ENCODE results near the gene PRR3. TPM values are rescaled to one million over a fixed set of nuclear protein-coding genes. Genes with fewer than 3 reads are reported as not detected.

Gene PRR3
- 10 to 100 TPM in 6 of 7 donors, 1 to 10 TPM in 1; 8.6 to 35.0 (median 20.9) TPM for total RNA-seq
- 10 to 100 TPM; 19.0 to 29.6 TPM for polyA plus RNA-seq
- long read RNA-seq, donor 1, transcript PRR3-201 (3 exons, 1,797 nt): major isoform, 8 of 32 reads
- long read RNA-seq, donor 1, partial matches to known transcripts: 0 of 32 reads
- long read RNA-seq, donor 1, other reads (novel, unspliced or antisense): 19 of 32 reads
- long read RNA-seq, donor 2, partial matches to known transcripts: 0 of 7 reads
- long read RNA-seq, donor 2, other reads (novel, unspliced or antisense): 0 of 7 reads
- long read RNA-seq, donor 3, transcript PRR3-201 (3 exons, 1,797 nt): major isoform, 6 of 13 reads
- long read RNA-seq, donor 3, partial matches to known transcripts: 1 of 13 reads
- long read RNA-seq, donor 3, other reads (novel, unspliced or antisense): 0 of 13 reads

DNA sequence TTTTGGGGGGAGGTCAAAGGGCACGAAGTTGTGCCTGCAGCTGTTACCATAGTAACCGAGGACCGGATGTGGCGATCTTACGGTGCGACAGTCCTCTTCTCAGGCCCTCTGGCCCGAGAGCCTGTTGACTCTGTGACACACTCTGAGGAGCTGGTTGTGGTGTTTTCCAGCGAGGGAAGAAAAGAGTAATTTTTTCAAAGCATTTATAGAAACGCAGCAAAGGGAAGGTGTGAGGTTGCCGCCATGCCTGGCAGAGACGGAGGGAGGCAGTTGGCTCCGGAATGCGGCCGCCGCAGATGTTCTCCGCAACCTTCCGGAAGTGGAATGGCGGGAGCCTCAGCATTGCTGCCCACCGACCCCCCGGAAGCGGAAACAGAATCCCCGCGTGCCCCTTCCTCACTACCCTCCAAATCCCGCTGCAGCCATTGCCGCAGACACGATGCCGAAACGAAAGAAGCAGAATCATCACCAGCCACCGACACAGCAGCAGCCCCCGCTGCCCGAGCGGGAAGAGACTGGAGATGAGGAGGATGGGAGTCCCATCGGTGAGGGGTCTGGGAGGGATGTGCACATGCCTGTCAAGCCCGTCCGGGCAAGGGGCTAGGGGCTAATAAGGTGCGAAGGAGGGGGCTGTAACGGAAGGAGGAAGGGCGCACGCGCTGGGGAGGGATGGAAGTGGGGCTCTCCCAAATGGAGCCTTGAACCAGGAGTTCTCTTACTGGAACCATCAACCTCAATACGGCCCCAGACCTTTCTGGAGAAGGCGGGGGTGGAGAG is at the start of gene PRR3:
Gene PRR3 (plus strand): TSS at position 390 of the 777 bp plus-strand sequence. CDS start 50 bp downstream, at position 440.
- intact Hi-C loops (cut with DNase I): no loop called here
- H3K27me3 ChIP-seq: no peaks in the 10 kb centered on the region
- H3K27ac ChIP-seq: peak within 1 kb of the TSS; percentile 93 to 98
- peak; percentile 87 to 93 (median 90) for DNase-seq
- peaks cover 7% of the 10 kb centered on the region for H3K4me1 ChIP-seq (ENCODE audit: insufficient read depth)
- H3K36me3 ChIP-seq: no peaks in the 10 kb centered on the region
- TF ChIP-seq CTCF (IDR thresholded peaks at IDR 0.05) (peak in 1 of 3 donors; percentile 3), POLR2A (IDR thresholded peaks at IDR 0.05) (peak; percentile 62), EP300 (IDR thresholded peaks at IDR 0.05) (no peak)
- peak within 1 kb of the TSS; percentile 66 for H3K4me3 ChIP-seq
- whole genome bisulfite sequencing, 3 donors: 0 to 1% (median 0%) methylated on average over 42 of the region's 42 CpGs
- H3K9me3 ChIP-seq: no peaks in the 10 kb centered on the region

DNA sequence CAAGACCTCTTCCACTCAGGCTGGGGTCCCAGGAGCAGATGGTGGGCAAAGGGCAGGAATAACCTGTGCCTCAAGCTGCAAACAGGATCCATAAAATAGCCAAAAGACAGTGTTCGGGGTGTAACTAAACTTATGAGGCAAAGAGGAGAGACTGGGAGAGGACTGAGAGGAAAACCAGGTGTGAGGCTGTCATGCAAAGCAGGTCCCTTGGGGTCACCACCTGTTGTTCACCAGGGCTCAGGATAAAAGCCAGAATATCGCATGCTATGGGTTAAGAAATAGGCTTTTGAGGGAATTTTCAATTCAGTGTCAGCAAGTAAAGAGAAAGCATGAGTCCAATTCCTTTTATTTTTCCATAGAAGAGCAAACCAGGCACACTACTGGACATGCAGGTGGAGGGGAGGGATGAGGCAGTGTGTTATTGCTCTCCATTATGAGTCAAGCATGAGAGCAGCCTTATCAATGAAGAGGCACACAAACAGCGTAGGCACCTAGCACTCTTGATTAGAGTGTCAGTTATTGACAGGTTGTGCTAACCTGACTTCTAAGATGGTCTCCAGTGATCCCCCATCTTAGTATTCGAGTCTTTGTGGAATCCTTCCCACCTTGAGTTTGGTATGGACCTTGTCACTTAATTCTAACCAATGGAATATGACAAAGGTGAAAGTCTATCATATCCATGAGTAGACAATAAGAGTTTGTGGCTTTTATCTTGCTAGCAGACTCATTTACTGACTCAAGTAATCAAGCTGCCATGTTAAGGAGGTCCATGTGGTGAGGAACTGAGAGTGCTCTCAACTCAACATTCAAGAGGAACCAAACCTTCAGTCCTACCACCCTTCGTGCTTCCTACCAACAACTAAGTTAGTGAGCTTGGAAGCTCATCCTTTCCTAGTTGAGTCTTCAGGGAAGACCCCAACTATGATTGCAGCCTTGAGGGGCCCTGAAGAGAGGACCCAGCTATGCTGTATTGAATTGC is 49.0 kb upstream of the PRR3 start:
- no peak overlapping the region for H3K27ac ChIP-seq
- intact Hi-C loops (cut with DNase I): no loop called here
- no peak for TF ChIP-seq EP300 (IDR thresholded peaks at IDR 0.05)
- no peak for TF ChIP-seq POLR2A (IDR thresholded peaks at IDR 0.05)
- TF ChIP-seq CTCF (IDR thresholded peaks at IDR 0.05): no peak
- no peaks in the 10 kb centered on the region for H3K36me3 ChIP-seq
- WGBS, 3 donors: 83 to 85% (median 85%) methylated on average over 5 of the region's 5 CpGs
- DNase-seq: no peak
- no peak overlapping the region for H3K4me3 ChIP-seq
- H3K9me3 ChIP-seq: no peaks in the 10 kb centered on the region
- no peaks in the 10 kb centered on the region for H3K27me3 ChIP-seq
- H3K4me1 ChIP-seq (ENCODE audit: insufficient read depth): no peaks in the 10 kb centered on the region

GRCh38 chr6:30508890-30509736 is 48.0 kb upstream of the PRR3 start:
- no peak for DNase-seq
- no peak for TF ChIP-seq POLR2A (IDR thresholded peaks at IDR 0.05)
- no peak for TF ChIP-seq EP300 (IDR thresholded peaks at IDR 0.05)
- no peak for TF ChIP-seq CTCF (IDR thresholded peaks at IDR 0.05)
- no peak overlapping the region for H3K27ac ChIP-seq

More at GRCh38 chr6:30508890-30509736, 48.0 kb upstream of the PRR3 start:
- no peaks in the 10 kb centered on the region for H3K4me1 ChIP-seq (ENCODE audit: insufficient read depth)
- no peaks in the 10 kb centered on the region for H3K27me3 ChIP-seq
- H3K9me3 ChIP-seq: no peaks in the 10 kb centered on the region
- 39 to 45% (median 41%) methylated on average over 5 of the region's 5 CpGs for WGBS, 3 donors
- intact Hi-C loops (cut with DNase I): no loop called here
- no peaks in the 10 kb centered on the region for H3K36me3 ChIP-seq
- no peak overlapping the region for H3K4me3 ChIP-seq

Data from ovary (tissue), 10 donors.